Activated naive CD4-positive, alpha-beta T cell treated with anti-CD3 and anti-CD28 coated beads, Interleukin-2, amount 50 U/mL, for 24 hours (primary cell): ENCODE measurements around the gene FMO2.
A peak's percentile ranks its signal among the peaks of the same experiment; 100 is the strongest.
"Not testable (repeated sequence)": the region's sequence is repeated elsewhere in the genome, so short reads cannot be mapped to it uniquely, and the experiment has no call there.

Experiments
- H3K27ac Mint-ChIP-seq: one replicate; pipeline ENCODE4 v1.8.0; 2021; ENCODE audit warnings: mild to moderate bottlenecking, mixed read lengths
- H3K27me3 Mint-ChIP-seq: one replicate; pipeline ENCODE4 v1.8.0; 2021; ENCODE audit warnings: mixed read lengths
- H3K36me3 Mint-ChIP-seq: one replicate; pipeline ENCODE4 v1.8.0; 2021; ENCODE audit warnings: mixed read lengths
- H3K4me1 Mint-ChIP-seq: one replicate; pipeline ENCODE4 v1.8.0; 2021; ENCODE audit warnings: mixed read lengths
- H3K4me3 Mint-ChIP-seq: one replicate; pipeline ENCODE4 v1.8.0; 2021; ENCODE audit warnings: mild to moderate bottlenecking, mixed read lengths
- H3K9me3 Mint-ChIP-seq: one replicate; pipeline ENCODE4 v1.8.0; 2021; ENCODE audit warnings: mixed read lengths

FMO2 gene

GRCh38 chr1:171224257-171224656 is 39.2 kb downstream of the FMO2 start:
- H3K4me1 Mint-ChIP-seq, H3K9me3 Mint-ChIP-seq, H3K27me3 Mint-ChIP-seq, H3K36me3 Mint-ChIP-seq, H3K27ac Mint-ChIP-seq, H3K4me3 Mint-ChIP-seq: not testable (repeated sequence)

- H3K36me3 Mint-ChIP-seq, result no peaks in the 10 kb centered on the region
- no peaks in the 10 kb centered on the region for H3K4me1 Mint-ChIP-seq
- H3K27me3 Mint-ChIP-seq, result peaks cover 2% of the 10 kb centered on the region
- no peaks in the 10 kb centered on the region for H3K9me3 Mint-ChIP-seq
- no peak overlapping the region for H3K4me3 Mint-ChIP-seq
- no peak overlapping the region for H3K27ac Mint-ChIP-seq
These were observed 41.8 kb downstream of the FMO2 start for GRCh38 chr1:171226747-171227370.

- Mint-ChIP-seq H3K27me3 (peaks cover 4% of the 10 kb centered on the region), H3K27ac (no peak overlapping the region), H3K4me3 (no peak overlapping the region), H3K9me3 (peaks cover 5% of the 10 kb centered on the region), H3K4me1 (no peaks in the 10 kb centered on the region), H3K36me3 (no peaks in the 10 kb centered on the region)
These were observed 46.2 kb downstream of the FMO2 start for GRCh38 chr1:171231326-171231725.

- H3K4me3 Mint-ChIP-seq, result no peak overlapping the region
- H3K9me3 Mint-ChIP-seq, result peaks cover 8% of the 10 kb centered on the region
- no peak overlapping the region for H3K27ac Mint-ChIP-seq
- H3K4me1 Mint-ChIP-seq, result no peaks in the 10 kb centered on the region
- peaks cover under 1% of the 10 kb centered on the region for H3K36me3 Mint-ChIP-seq
- H3K27me3 Mint-ChIP-seq, result peaks cover 6% of the 10 kb centered on the region
These were observed 48.1 kb downstream of the FMO2 start for GRCh38 chr1:171233183-171233582.

GRCh38 chr1:171236231-171236630 is 51.1 kb downstream of the FMO2 start:
- not testable (repeated sequence) for H3K4me3 Mint-ChIP-seq, H3K27ac Mint-ChIP-seq, H3K36me3 Mint-ChIP-seq, H3K4me1 Mint-ChIP-seq
- Mint-ChIP-seq H3K9me3 (peaks cover 22% of the 10 kb centered on the region), H3K27me3 (peaks cover 15% of the 10 kb centered on the region)

- Mint-ChIP-seq H3K27ac (no peak overlapping the region), H3K4me3 (no peak overlapping the region), H3K9me3 (peaks cover 9% of the 10 kb centered on the region), H3K4me1 (no peaks in the 10 kb centered on the region), H3K27me3 (peaks cover 19% of the 10 kb centered on the region), H3K36me3 (no peaks in the 10 kb centered on the region)
These were observed 58.8 kb downstream of the FMO2 start for GRCh38 chr1:171243878-171244277.

GRCh38 chr1:171245458-171246064 is 60.5 kb downstream of the FMO2 start:
- no peaks in the 10 kb centered on the region for H3K36me3 Mint-ChIP-seq
- H3K9me3 Mint-ChIP-seq, result no peaks in the 10 kb centered on the region
- no peak overlapping the region for H3K27ac Mint-ChIP-seq
- H3K4me3 Mint-ChIP-seq, result no peak overlapping the region
- no peaks in the 10 kb centered on the region for H3K4me1 Mint-ChIP-seq
- peaks cover 18% of the 10 kb centered on the region for H3K27me3 Mint-ChIP-seq

GRCh38 chr1:171247501-171247900 is 62.4 kb downstream of the FMO2 start:
- Mint-ChIP-seq H3K4me1 (peaks cover 3% of the 10 kb centered on the region), H3K27me3 (peaks cover 31% of the 10 kb centered on the region), H3K27ac (no peak overlapping the region), H3K9me3 (no peaks in the 10 kb centered on the region), H3K4me3 (no peak overlapping the region), H3K36me3 (no peaks in the 10 kb centered on the region)

GRCh38 chr1:171248302-171248701 is 63.2 kb downstream of the FMO2 start, which contains the start of gene FMO1:
Gene FMO1 (plus strand): TSS chr1:171248494. CDS start chr1:171258088, 9,594 bp downstream.
- Mint-ChIP-seq H3K4me1 (peaks cover 4% of the 10 kb centered on the region), H3K9me3 (no peaks in the 10 kb centered on the region), H3K4me3 (no peak within 1 kb of the TSS), H3K27ac (no peak within 1 kb of the TSS), H3K36me3 (no peaks in the 10 kb centered on the region), H3K27me3 (peaks cover 36% of the 10 kb centered on the region)

GRCh38 chr1:171248841-171249240 is 63.7 kb downstream of the FMO2 start:
- no peak overlapping the region for H3K27ac Mint-ChIP-seq
- H3K9me3 Mint-ChIP-seq, result no peaks in the 10 kb centered on the region
- H3K4me1 Mint-ChIP-seq, result peaks cover 4% of the 10 kb centered on the region
- H3K36me3 Mint-ChIP-seq, result no peaks in the 10 kb centered on the region
- peaks cover 39% of the 10 kb centered on the region for H3K27me3 Mint-ChIP-seq
- H3K4me3 Mint-ChIP-seq, result no peak overlapping the region

- Mint-ChIP-seq H3K4me1 (peaks cover 4% of the 10 kb centered on the region), H3K27me3 (peaks cover 43% of the 10 kb centered on the region), H3K4me3 (no peak overlapping the region), H3K27ac (no peak overlapping the region), H3K36me3 (no peaks in the 10 kb centered on the region), H3K9me3 (no peaks in the 10 kb centered on the region)
These were observed 65.2 kb downstream of the FMO2 start for GRCh38 chr1:171250263-171250662.

GRCh38 chr1:171251042-171251951 is 66.2 kb downstream of the FMO2 start:
- Mint-ChIP-seq H3K4me3 (peak overlapping the region; percentile 81), H3K9me3 (no peaks in the 10 kb centered on the region), H3K36me3 (no peaks in the 10 kb centered on the region), H3K4me1 (peaks cover 4% of the 10 kb centered on the region), H3K27ac (no peak overlapping the region), H3K27me3 (peaks cover 44% of the 10 kb centered on the region)

- no peaks in the 10 kb centered on the region for H3K36me3 Mint-ChIP-seq
- H3K27ac Mint-ChIP-seq, result no peak overlapping the region
- H3K9me3 Mint-ChIP-seq, result no peaks in the 10 kb centered on the region
- peak overlapping the region; percentile 81 for H3K4me3 Mint-ChIP-seq
- peaks cover 43% of the 10 kb centered on the region for H3K27me3 Mint-ChIP-seq
- peaks cover 4% of the 10 kb centered on the region for H3K4me1 Mint-ChIP-seq
These were observed 66.8 kb downstream of the FMO2 start for GRCh38 chr1:171251952-171252300.

GRCh38 chr1:171252482-171252881 is 67.4 kb downstream of the FMO2 start:
- Mint-ChIP-seq H3K9me3 (no peaks in the 10 kb centered on the region), H3K27ac (no peak overlapping the region), H3K27me3 (peaks cover 41% of the 10 kb centered on the region), H3K4me1 (peaks cover 4% of the 10 kb centered on the region), H3K36me3 (no peaks in the 10 kb centered on the region), H3K4me3 (peak overlapping the region; percentile 80)

- Mint-ChIP-seq H3K4me1 (peaks cover 4% of the 10 kb centered on the region), H3K9me3 (no peaks in the 10 kb centered on the region), H3K27ac (no peak overlapping the region), H3K36me3 (no peaks in the 10 kb centered on the region), H3K27me3 (peaks cover 35% of the 10 kb centered on the region), H3K4me3 (no peak overlapping the region)
These were observed 69.8 kb downstream of the FMO2 start for GRCh38 chr1:171254859-171255258.
